Measurements from ENCODE around the gene HLA-DMA. TPM values are rescaled to one million over a fixed set of nuclear protein-coding genes. Genes with fewer than 3 reads are reported as not detected.

Gene HLA-DMA
- total and polyA plus RNA-seq, 9 of the 15 experiments (the other 6 are each of a cell fraction or from before 2014, with no cell fraction given): 0.13 to 0.83 (median 0.51) TPM

GRCh38 chr6:32968093-32968866 is 15.4 kb upstream of the HLA-DMA start, which contains the start of gene BRD2 (continued):
- no peak for TF ChIP-seq ZNF449 (CRISPR knock-in tag; IDR thresholded peaks at IDR 0.05)
- TF ChIP-seq PURB (CRISPR knock-in tag; IDR thresholded peaks at IDR 0.05; ENCODE audit: low read depth): no peak
- TF ChIP-seq RBBP5 (IDR thresholded peaks at IDR 0.05; ENCODE audit: borderline replicate concordance, insufficient read depth, low read length, poor library complexity, severe bottlenecking): peak; percentile 94
- TF ChIP-seq MECOM (CRISPR knock-in tag; IDR thresholded peaks at IDR 0.05): 0 out of 2 replicates have a peak, but pooled peaks have one; percentile 37
- peak in 1 of 3 experiments; percentile 1; a peak in 1 of 6 replicates for TF ChIP-seq CTCF (IDR thresholded peaks at IDR 0.05 in 2 of 3, conservative IDR thresholded peaks at IDR 0.05 in 1 of 3; ENCODE audit: insufficient read depth in 2 of 3, low read depth in 1 of 3, low read length in 3 of 3)
- 0 out of 2 replicates have a peak, but pooled peaks have one; percentile 7 for TF ChIP-seq ZNF121 (CRISPR knock-in tag; conservative IDR thresholded peaks at IDR 0.05)
- peak in 1 of 2 experiments; percentile 31; a peak in 2 of 4 replicates for TF ChIP-seq TBL1XR1 (IDR thresholded peaks at IDR 0.05; ENCODE audit: low read length in 2 of 2)
- no peak for TF ChIP-seq STAT6 (CRISPR knock-in tag; IDR thresholded peaks at IDR 0.05)
- no peak for TF ChIP-seq ZFP30 (CRISPR knock-in tag; IDR thresholded peaks at IDR 0.05; ENCODE audit: borderline replicate concordance)
- TF ChIP-seq E2F1 (CRISPR knock-in tag; IDR thresholded peaks at IDR 0.05): peak; percentile 97
- no peak for TF ChIP-seq THRAP3 (IDR thresholded peaks at IDR 0.05; ENCODE audit: borderline replicate concordance)
- no peak for TF ChIP-seq ZNF445 (CRISPR knock-in tag; IDR thresholded peaks at IDR 0.05; ENCODE audit: low read depth)
- peak; percentile 69 for TF ChIP-seq CBFB (CRISPR knock-in tag; IDR thresholded peaks at IDR 0.05)
- peak; percentile 96 for TF ChIP-seq NFIC (IDR thresholded peaks at IDR 0.05)
- no peak for TF ChIP-seq ZC3H11A (IDR thresholded peaks at IDR 0.05; ENCODE audit: low read depth, low read length)
- peak in 1 of 2 experiments; percentile 29; a peak in 1 of 4 replicates for TF ChIP-seq SRF (CRISPR knock-in tag; IDR thresholded peaks at IDR 0.05)
- TF ChIP-seq THRA (IDR thresholded peaks at IDR 0.05): no peak

Measured in K562 (cell line).